ENCODE measurements around the gene ARHGAP25. TPM values are rescaled to one million over a fixed set of nuclear protein-coding genes. Genes with fewer than 3 reads are reported as not detected.

The ARHGAP25 gene
- total RNA-seq, 4 donors from 2014 or later: 3.7 to 9.3 (median 5.4) TPM

DNA sequence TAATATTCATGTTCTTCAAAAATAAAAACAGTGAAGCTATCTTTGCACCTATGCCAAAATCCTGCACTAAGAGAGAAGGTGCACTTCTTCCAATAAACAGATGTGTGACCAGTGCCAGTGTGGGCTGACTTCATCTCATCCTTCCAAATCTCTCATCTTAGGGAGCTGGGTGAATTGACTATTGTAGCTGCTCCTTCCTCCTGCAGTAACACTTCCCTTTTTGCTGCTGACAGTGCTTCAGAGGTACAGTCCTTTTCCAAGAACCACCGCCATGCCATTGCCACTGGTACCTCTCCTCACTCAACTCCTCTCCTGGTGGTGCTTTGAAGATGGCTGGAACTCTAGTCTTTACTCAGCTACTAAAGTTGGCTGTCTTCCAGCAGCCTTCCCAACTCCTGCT lies 42.1 kb upstream of the ARHGAP25 start:
- DNase-seq (ENCODE audit: extremely low spot score): peak; percentile 39
- intact Hi-C loops (cut with DNase I): no loop called here
- no peaks in the 10 kb centered on the region for H3K36me3 ChIP-seq
- no peak overlapping the region for H3K27ac ChIP-seq (replicated peaks in 1 of 4)
- H3K9me3 ChIP-seq: peaks cover 0 to 5% (median 0%) of the 10 kb centered on the region in 4 donors
- 78% methylated on average over 1 of the region's 1 CpG for WGBS
- H3K27me3 ChIP-seq: peaks cover 0 to 6% (median 0%) of the 10 kb centered on the region in 4 donors
- no peak for TF ChIP-seq POLR2AphosphoS5 (IDR thresholded peaks at IDR 0.05)
- TF ChIP-seq EP300 (IDR thresholded peaks at IDR 0.05): no peak
- TF ChIP-seq POLR2A (IDR thresholded peaks at IDR 0.05; ENCODE audit: low read depth): no peak
- TF ChIP-seq, protein P1, sequence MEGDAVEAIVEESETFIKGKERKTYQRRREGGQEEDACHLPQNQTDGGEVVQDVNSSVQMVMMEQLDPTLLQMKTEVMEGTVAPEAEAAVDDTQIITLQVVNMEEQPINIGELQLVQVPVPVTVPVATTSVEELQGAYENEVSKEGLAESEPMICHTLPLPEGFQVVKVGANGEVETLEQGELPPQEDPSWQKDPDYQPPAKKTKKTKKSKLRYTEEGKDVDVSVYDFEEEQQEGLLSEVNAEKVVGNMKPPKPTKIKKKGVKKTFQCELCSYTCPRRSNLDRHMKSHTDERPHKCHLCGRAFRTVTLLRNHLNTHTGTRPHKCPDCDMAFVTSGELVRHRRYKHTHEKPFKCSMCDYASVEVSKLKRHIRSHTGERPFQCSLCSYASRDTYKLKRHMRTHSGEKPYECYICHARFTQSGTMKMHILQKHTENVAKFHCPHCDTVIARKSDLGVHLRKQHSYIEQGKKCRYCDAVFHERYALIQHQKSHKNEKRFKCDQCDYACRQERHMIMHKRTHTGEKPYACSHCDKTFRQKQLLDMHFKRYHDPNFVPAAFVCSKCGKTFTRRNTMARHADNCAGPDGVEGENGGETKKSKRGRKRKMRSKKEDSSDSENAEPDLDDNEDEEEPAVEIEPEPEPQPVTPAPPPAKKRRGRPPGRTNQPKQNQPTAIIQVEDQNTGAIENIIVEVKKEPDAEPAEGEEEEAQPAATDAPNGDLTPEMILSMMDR (IDR thresholded peaks at IDR 0.05): no peak
- no peak overlapping the region for H3K4me3 ChIP-seq
- no peaks in the 10 kb centered on the region for H3K4me1 ChIP-seq

DNA sequence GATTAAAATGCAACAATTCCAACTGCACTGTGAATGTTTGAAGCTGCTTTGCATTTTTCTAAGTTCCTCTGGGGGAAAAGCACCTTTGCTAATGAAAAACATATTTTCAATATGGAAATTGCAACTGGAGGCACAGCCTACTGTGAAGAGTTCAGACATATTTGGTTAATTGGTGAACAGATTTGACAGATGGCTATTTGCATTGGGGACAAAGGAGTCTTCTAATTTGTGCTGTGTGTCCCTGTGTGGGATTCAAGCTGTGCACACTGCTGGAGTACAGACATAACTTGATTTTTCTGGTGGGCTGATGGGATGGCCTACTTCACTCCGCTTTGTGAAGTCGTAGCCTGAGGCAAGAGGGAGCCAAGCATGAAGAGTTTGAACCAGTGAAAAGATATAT lies 40.7 kb upstream of the ARHGAP25 start:
- intact Hi-C loops (cut with DNase I): no loop called here
- H3K27me3 ChIP-seq: peaks cover 0 to 6% (median 0%) of the 10 kb centered on the region in 4 donors

DNA sequence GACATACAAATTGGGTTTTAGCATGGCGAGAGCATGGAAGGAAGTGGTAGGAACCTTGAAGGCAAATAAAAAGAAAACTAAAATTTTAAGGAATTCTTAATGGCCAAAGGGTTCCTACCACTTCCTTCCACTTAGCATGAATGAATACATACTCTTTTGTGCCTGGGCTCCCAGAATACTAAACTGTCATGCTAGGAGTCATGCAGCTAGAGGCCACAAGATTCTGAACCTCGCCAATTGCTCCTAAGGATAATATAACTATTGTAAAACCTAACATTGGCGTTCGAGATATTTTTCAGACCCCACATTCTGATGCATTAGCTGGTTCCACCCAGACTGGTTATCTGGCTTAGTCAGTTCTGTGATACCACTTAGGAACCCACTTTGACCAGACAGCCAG lies 38.6 kb upstream of the ARHGAP25 start:
- no peak overlapping the region for H3K4me3 ChIP-seq
- H3K9me3 ChIP-seq: peaks cover 0 to 5% (median 0%) of the 10 kb centered on the region in 4 donors
- 88% methylated on average over 4 of the region's 4 CpGs for WGBS
- no peaks in the 10 kb centered on the region for H3K4me1 ChIP-seq
- no peaks in the 10 kb centered on the region for H3K36me3 ChIP-seq
- TF ChIP-seq POLR2A (IDR thresholded peaks at IDR 0.05; ENCODE audit: low read depth): no peak
- no peak for TF ChIP-seq EP300 (IDR thresholded peaks at IDR 0.05)
- TF ChIP-seq, protein P1 (IDR thresholded peaks at IDR 0.05): no peak
- no peak for TF ChIP-seq POLR2AphosphoS5 (IDR thresholded peaks at IDR 0.05)
- no peak overlapping the region for H3K27ac ChIP-seq (replicated peaks in 1 of 4)
- H3K27me3 ChIP-seq: peaks cover 0 to 6% (median 0%) of the 10 kb centered on the region in 4 donors
- intact Hi-C loops (cut with DNase I): no loop called here
- peak; percentile 17 for DNase-seq (ENCODE audit: extremely low spot score)

More for the DNA sequence above, 40.7 kb upstream of the ARHGAP25 start:
- Histone ChIP-seq H3K4me1 (no peaks in the 10 kb centered on the region), H3K9me3 (peaks cover 0 to 5% (median 0%) of the 10 kb centered on the region in 4 donors), H3K27ac (replicated peaks in 1 of 4) (no peak overlapping the region), H3K4me3 (no peak overlapping the region), H3K36me3 (no peaks in the 10 kb centered on the region)
- no peak for TF ChIP-seq POLR2AphosphoS5 (IDR thresholded peaks at IDR 0.05)
- no peak for TF ChIP-seq EP300 (IDR thresholded peaks at IDR 0.05)
- TF ChIP-seq, protein P1 (IDR thresholded peaks at IDR 0.05): no peak
- TF ChIP-seq POLR2A (IDR thresholded peaks at IDR 0.05; ENCODE audit: low read depth): no peak
- peak; percentile 53 for DNase-seq (ENCODE audit: extremely low spot score)
- 95% methylated on average over 2 of the region's 2 CpGs for WGBS

DNA sequence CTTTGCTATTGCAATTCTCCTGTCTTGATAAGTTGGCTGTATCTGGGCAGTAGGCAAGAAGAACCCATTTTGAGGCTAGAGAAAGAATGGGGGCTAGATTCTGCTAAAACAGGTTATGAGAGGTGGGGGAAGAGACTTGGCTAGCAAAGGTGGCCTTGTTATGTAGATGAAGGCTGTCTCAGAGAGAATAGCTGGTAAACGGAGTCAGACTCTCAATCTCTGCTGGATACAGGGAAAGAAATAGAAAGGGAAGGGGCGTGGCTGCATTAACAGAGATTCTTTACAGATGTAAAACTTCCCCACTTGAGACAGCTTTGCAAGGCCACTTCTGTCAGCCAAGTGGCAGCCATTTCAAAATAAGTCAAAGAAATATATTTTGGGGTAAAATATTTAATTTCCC lies 38.1 kb upstream of the ARHGAP25 start:
- H3K27me3 ChIP-seq: peaks cover 0 to 6% (median 0%) of the 10 kb centered on the region in 4 donors
- no peaks in the 10 kb centered on the region for H3K36me3 ChIP-seq
- TF ChIP-seq EP300 (IDR thresholded peaks at IDR 0.05) (no peak), POLR2AphosphoS5 (IDR thresholded peaks at IDR 0.05) (no peak), POLR2A (IDR thresholded peaks at IDR 0.05; ENCODE audit: low read depth) (no peak)
- TF ChIP-seq, protein P1 (IDR thresholded peaks at IDR 0.05): no peak
- no peak overlapping the region for H3K4me3 ChIP-seq
- H3K4me1 ChIP-seq: no peaks in the 10 kb centered on the region
- peak; percentile 10 for DNase-seq (ENCODE audit: extremely low spot score)
- H3K9me3 ChIP-seq: peaks cover 0 to 5% (median 0%) of the 10 kb centered on the region in 4 donors
- intact Hi-C loops (cut with DNase I): no loop called here
- WGBS: 82% methylated on average over 2 of the region's 2 CpGs
- no peak overlapping the region for H3K27ac ChIP-seq (replicated peaks in 1 of 4)

Data from esophagus muscularis mucosa (tissue), 4 donors.